Occipital lobe (tissue), 3 donors: Measurements from ENCODE around the gene LCA5. TPM values are rescaled to one million over a fixed set of nuclear protein-coding genes. Genes with fewer than 3 reads are reported as not detected.
"Not testable (repeated sequence)": the region's sequence is repeated elsewhere in the genome, so short reads cannot be mapped to it uniquely, and the experiment has no call there.

Experiments used
- DNase-seq: peaks from one replicate; lab custom pipeline; 2025; lab: John Stamatoyannopoulos, UW
- small RNA-seq: library from RNA; depleted of rRNA; stranded (forward); fragments of <200 nt; gene quantifications from one replicate; pipeline ENCODE3, GENCODE V24; 2014
- total RNA-seq: library from RNA; depleted of rRNA; stranded (reverse); fragments of >200 nt; gene quantifications from one replicate; pipeline ENCODE4 v1.2.3, GENCODE V29; 2014

Gene LCA5
- total RNA-seq, 1 donor from 2014 or later = 17.3 TPM

GRCh38 chr6:79467716-79468115, 69.5 kb downstream of the LCA5 start:
- DNase-seq = no peak

DNA sequence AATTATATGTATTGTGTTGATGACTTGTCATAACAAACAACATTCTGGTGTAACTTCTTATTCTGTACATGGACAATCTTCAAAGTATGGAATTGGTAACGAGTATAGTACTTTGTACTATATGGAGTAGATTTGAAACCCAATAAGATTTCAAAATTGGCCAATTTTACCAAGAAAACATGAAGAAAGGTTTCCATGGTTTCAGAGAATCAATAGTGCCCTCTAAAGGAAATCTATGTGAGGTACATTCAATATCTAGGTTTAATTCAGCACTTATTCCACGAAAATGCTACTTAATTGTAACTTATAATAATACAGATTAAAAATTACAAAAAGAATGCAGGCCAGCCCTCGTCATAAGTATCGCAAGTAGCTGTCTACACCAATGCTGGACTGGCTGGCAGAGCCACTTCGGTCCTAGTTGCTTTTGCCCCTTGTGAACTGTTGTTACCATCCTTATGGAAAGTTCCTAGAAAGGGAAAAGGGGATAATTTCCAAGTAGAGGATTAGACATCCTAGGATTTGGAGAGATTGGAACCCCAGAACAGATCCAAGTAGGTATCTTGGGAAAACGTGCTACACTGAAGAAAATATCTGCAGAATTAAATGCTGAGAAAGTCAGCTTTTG, 70.9 kb downstream of the LCA5 start:
- no peak for DNase-seq

GRCh38 chr6:79465381-79465780, 71.8 kb downstream of the LCA5 start:
- DNase-seq = no peak

GRCh38 chr6:79463621-79464050, 73.6 kb downstream of the LCA5 start:
- no peak for DNase-seq

DNA sequence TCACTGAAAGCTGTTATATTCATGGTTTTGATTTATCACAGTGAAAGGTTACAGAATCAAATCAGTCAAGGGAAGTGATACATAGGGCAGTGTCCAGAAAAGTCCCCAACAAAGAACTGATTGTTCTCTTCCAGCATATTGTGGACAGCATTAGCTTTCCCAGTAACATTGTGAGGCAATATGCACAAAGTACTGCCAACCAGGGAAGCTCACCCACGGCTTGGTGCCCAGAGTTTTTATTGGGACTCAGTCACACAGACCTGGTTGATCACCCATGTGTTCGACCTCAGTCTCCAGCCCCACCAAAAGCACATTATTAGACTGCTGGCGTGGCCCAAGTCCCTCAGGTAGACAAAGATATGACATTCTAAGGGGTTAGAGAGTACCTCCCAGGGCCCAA, 76.0 kb downstream of the LCA5 start:
- DNase-seq = no peak

DNA sequence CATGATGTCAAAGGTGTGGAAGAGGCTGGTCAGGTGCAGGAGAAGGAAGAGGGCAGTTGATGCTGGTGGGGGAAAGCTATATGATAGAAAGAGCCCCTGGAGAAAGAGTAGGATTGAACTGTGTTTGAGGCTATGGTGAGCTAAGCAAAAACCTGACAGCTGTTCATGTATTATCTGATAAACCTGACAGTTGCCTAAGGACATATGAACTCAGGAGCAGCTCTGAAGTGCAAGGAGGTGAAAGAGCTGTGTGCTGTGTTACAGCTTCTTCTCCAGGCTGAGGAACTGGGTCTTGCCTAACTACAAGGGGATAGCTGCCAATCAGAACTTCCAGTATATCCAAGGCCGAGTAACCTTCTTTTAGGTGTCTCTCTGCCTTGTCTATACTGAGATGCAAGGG, 81.8 kb downstream of the LCA5 start:
- DNase-seq = no peak

DNA sequence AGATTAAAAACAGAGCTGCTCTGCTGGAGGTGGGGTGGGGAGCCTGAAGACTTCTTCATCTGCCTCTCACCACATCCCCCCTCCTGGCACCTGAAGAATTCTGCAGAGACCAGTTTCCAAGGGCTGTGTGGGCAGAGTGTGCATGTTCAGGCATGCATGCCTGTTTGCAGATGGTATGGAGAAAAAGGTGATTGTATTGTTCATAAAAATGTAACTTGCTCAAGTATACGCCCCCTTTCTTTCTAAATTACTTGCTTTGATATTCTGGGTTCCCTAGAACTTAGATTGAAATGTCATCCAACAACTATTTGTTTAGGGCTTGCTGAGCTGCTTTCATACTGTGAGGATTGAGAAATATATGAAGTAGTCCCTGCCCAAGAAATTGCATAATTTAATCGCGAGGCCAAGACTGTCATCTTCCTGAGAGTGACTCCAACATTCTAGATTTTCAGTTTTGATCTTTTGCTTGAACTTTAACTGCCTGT, 83.6 kb downstream of the LCA5 start:
- no peak for DNase-seq

GRCh38 chr6:79450984-79451383, 86.2 kb downstream of the LCA5 start:
- no peak for DNase-seq

DNA sequence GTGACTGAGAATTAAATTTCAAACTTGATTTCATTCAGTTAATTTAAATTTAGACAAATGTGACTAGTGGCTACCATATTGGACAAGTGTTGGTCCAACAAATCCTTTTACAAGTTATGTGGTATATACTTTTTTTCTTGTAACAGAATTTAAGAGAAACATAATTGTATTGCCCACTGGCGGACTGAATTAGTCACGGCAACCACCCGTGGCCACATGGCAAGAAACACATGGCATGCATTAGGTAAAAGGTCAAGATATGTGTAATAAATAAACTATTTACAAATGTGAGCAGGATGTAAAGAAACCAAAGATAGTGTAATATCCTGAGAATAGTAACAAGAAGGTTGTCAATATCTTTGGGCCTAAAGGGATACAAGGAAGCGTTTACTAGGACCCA, 91.2 kb downstream of the LCA5 start:
- no peak for DNase-seq

DNA sequence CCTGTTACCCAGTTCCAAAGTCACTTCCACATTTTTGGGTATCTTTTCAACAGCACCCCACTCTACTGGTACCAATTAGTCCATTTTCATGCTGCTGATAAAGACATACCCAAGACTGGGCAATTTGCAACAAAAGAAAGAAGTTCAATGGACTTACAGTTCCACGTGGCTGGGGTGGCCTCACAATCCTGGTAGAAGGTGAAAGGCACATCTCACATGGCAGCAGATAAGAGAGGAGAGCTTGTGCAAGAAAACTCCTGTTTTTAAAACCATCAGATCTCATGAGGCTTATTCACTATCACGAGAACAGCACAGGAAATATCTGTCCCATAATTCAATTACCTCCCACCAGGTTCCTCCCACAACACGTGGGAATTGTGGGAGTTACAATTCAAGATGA, 93.4 kb downstream of the LCA5 start:
- DNase-seq = not testable (repeated sequence)

DNA sequence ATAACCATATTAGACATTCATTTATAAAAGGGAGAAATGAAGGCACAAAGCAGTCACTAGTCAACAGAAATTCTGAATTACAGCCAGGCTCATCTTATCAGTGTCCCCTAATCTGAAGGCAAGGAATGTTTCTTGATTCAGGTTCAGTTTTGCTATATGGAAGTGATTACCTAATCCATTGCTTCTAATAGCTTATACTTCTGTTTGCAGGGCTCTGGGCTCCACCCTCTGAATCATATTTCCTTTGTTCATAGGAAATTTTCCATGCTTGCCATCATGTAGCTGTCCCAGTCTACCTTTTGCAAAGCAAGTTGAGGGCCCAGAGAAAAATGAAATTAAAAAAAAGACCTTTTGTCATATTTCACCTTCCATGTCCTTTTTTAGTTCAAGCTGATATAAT, 96.0 kb downstream of the LCA5 start:
- DNase-seq = no peak

DNA sequence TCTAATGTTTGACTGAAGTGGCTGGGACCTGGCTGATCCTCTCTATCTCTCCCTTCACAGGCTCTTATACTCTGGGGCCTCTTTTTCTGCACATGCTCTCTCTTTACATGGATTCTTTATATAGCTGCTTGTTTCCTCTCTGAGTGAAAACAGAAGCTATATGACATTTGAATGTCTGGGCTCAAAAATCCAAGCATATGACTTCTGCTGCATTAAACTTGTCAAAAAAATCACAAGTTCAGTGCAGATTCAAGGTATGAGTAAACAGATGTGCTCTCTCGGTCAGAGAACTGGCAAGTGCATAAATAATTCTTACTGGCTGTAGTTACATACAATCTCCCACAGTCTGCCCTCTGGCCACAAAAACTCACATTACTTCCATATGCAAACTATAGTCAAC, 96.6 kb downstream of the LCA5 start:
- DNase-seq = no peak

DNA sequence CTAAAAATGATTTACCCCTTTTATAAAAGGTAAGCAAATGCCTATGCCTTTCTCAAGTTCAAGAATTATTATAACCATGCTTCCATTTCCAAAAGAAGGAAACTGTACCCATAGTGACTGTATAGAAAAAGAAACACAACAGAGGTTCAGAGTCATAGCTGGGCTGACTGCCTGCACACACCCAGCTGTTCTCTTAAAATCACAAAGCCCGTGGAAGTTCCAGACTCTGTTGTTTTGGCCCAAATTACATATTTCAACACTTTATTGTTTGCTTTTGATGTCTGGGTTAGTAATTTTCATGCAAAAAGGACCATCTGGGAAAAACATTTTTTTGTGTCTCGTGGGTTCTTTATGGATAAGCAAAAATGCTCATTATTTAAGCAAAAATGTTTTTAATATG, 99.2 kb downstream of the LCA5 start:
- no peak for DNase-seq

- no peak for DNase-seq
Measured at GRCh38 chr6:79436241-79436640, 101.0 kb downstream of the LCA5 start.

GRCh38 chr6:79435746-79436145, 101.5 kb downstream of the LCA5 start:
- DNase-seq = no peak

Small RNA genes lying within 50 kb of the gene (small RNA-seq; reads per million reads assigned to genes)
- not detected for gene DBIP1

Other genes starting within 250 kb of the LCA5 start
- 21.2 TPM for gene SH3BGRL2, start 93.9 kb upstream of the LCA5 start, total RNA-seq